ENCODE results near the gene ZBTB38. TPM values are rescaled to one million over a fixed set of nuclear protein-coding genes. Genes with fewer than 3 reads are reported as not detected.

The ZBTB38 gene
- 100 to 1,000 TPM in 2 of 3 donors, 10 to 100 TPM in 1; 96.0 to 153 (median 144) TPM for total RNA-seq
- long read RNA-seq, donor 1, transcript ZBTB38-201 (1 exons, 3,588 nt), result major isoform, 11 of 41 reads
- long read RNA-seq, donor 1, transcript ZBTB38-211 (3 exons, 644 nt), result minor isoform, 9 of 41 reads
- long read RNA-seq, donor 1, partial matches to known transcripts, result 1 of 41 reads
- long read RNA-seq, donor 1, other reads (novel, unspliced or antisense), result 17 of 41 reads
- long read RNA-seq, donor 2, partial matches to known transcripts, result 3 of 17 reads
- long read RNA-seq, donor 2, other reads (novel, unspliced or antisense), result 10 of 17 reads

- intact Hi-C loops (cut with DNase I, micrococcal nuclease), result no loop called here
- DNase-seq, result peak; percentile 90 to 94 (median 92)
Measured at GRCh38 chr3:141368062-141368924, at the start of gene ZBTB38. TSS of gene ZBTB38 (plus strand) at chr3:141368504. CDS start at chr3:141442389, 73,885 bp downstream.

GRCh38 chr3:141320399-141321108 lies 47.8 kb upstream of the ZBTB38 start:
- no peaks in the 10 kb centered on the region for H3K36me3 ChIP-seq (ENCODE audit: low read depth)
- no peak overlapping the region for H3K4me3 ChIP-seq
- DNase-seq (no peak), ATAC-seq (peak; percentile 51)
- TF ChIP-seq CTCF (IDR thresholded peaks at IDR 0.05), result no peak
- intact Hi-C loops (cut with DNase I, micrococcal nuclease), result no loop called here
- H3K4me1 ChIP-seq (ENCODE audit: low read depth), result no peaks in the 10 kb centered on the region
- H3K9me3 ChIP-seq, result no peaks in the 10 kb centered on the region

More at GRCh38 chr3:141368062-141368924, at the start of gene ZBTB38:
- TF ChIP-seq CTCF (IDR thresholded peaks at IDR 0.05), result no peak
- H3K9me3 ChIP-seq, result no peaks in the 10 kb centered on the region
- ATAC-seq, result peak; percentile 94
- no peak within 1 kb of the TSS for H3K4me3 ChIP-seq
- no peaks in the 10 kb centered on the region for H3K36me3 ChIP-seq (ENCODE audit: low read depth)
- peaks cover 32% of the 10 kb centered on the region for H3K4me1 ChIP-seq (ENCODE audit: low read depth)

- no peak for TF ChIP-seq CTCF (IDR thresholded peaks at IDR 0.05)
- intact Hi-C loops (cut with DNase I, micrococcal nuclease), result no loop called here
- no peaks in the 10 kb centered on the region for H3K9me3 ChIP-seq
- ATAC-seq, result peak; percentile 7
- no peaks in the 10 kb centered on the region for H3K4me1 ChIP-seq (ENCODE audit: low read depth)
- DNase-seq, result no peak
- no peaks in the 10 kb centered on the region for H3K36me3 ChIP-seq (ENCODE audit: low read depth)
- H3K4me3 ChIP-seq, result no peak overlapping the region
Measured at GRCh38 chr3:141321109-141321497, 47.2 kb upstream of the ZBTB38 start.

- H3K36me3 ChIP-seq (ENCODE audit: low read depth), result peaks cover 3% of the 10 kb centered on the region
- intact Hi-C loops (cut with DNase I, micrococcal nuclease), result no loop called here
- no peak overlapping the region for H3K4me3 ChIP-seq
- ATAC-seq, result peak; percentile 21
- TF ChIP-seq CTCF (IDR thresholded peaks at IDR 0.05), result no peak
- DNase-seq, result no peak
- no peaks in the 10 kb centered on the region for H3K9me3 ChIP-seq
- H3K4me1 ChIP-seq (ENCODE audit: low read depth), result peaks cover 11% of the 10 kb centered on the region
Measured at GRCh38 chr3:141323936-141324704, 44.2 kb upstream of the ZBTB38 start.

GRCh38 chr3:141326123-141326522 lies 42.2 kb upstream of the ZBTB38 start:
- TF ChIP-seq CTCF (IDR thresholded peaks at IDR 0.05), result no peak
- intact Hi-C loops (cut with DNase I, micrococcal nuclease), result no loop called here
- no peak overlapping the region for H3K4me3 ChIP-seq
- H3K4me1 ChIP-seq (ENCODE audit: low read depth), result peaks cover 14% of the 10 kb centered on the region
- no peaks in the 10 kb centered on the region for H3K9me3 ChIP-seq
- DNase-seq (peak; percentile 72 to 81 (median 80)), ATAC-seq (peak; percentile 92)
- H3K36me3 ChIP-seq (ENCODE audit: low read depth), result peaks cover 3% of the 10 kb centered on the region
